Stimulated activated CD4-positive, alpha-beta T cell treated with anti-CD3 and anti-CD28 coated beads, Interleukin-2, amount 100 ng/mL, for 24 hours (primary cell): ENCODE measurements around the gene CLDN12.

ENCODE experiments used
- DNase-seq, 2 donors: peaks; one replicate each; pipeline ENCODE4 v3.0.0-alpha.2; 2020

Gene CLDN12

GRCh38 chr7:90403174-90404113, at the start of gene CLDN12:
CLDN12 (plus strand) TSS chr7:90403461; CDS start chr7:90412677, 9,216 bp downstream.
- peak; percentile 70 to 73 for DNase-seq

- DNase-seq = no peak
Measured at GRCh38 chr7:90383422-90383821, 19.8 kb upstream of the CLDN12 start.

GRCh38 chr7:90383861-90384260, 19.4 kb upstream of the CLDN12 start:
- DNase-seq = no peak

GRCh38 chr7:90384433-90384832, 18.8 kb upstream of the CLDN12 start:
- DNase-seq = no peak

- DNase-seq = no peak
Measured at GRCh38 chr7:90387470-90388240, 15.6 kb upstream of the CLDN12 start.

- no peak for DNase-seq
Measured at GRCh38 chr7:90390926-90391325, 12.3 kb upstream of the CLDN12 start.

- DNase-seq = no peak
Measured at GRCh38 chr7:90391488-90391887, 11.8 kb upstream of the CLDN12 start.

GRCh38 chr7:90396420-90396819, 6.8 kb upstream of the CLDN12 start:
- no peak for DNase-seq

- no peak for DNase-seq
Measured at GRCh38 chr7:90401989-90402388, 1.3 kb upstream of the CLDN12 start.

- no peak for DNase-seq
Measured at GRCh38 chr7:90402785-90403173, 482 bp upstream of the CLDN12 start.

- DNase-seq = no peak
Measured at GRCh38 chr7:90404777-90405176, 1.5 kb downstream of the CLDN12 start.

- no peak for DNase-seq
Measured at GRCh38 chr7:90407484-90407821, 4.2 kb downstream of the CLDN12 start.

- DNase-seq = no peak
Measured at GRCh38 chr7:90408142-90408541, 4.9 kb downstream of the CLDN12 start.

- no peak for DNase-seq
Measured at GRCh38 chr7:90409667-90410066, 6.4 kb downstream of the CLDN12 start.

GRCh38 chr7:90411510-90411909, 8.2 kb downstream of the CLDN12 start:
- no peak for DNase-seq

- DNase-seq = peak in 1 of 2 donors; percentile 28
Measured at GRCh38 chr7:90412458-90413184, 9.4 kb downstream of the CLDN12 start.

GRCh38 chr7:90413185-90413528, 9.9 kb downstream of the CLDN12 start:
- no peak for DNase-seq

GRCh38 chr7:90421651-90422050, 18.4 kb downstream of the CLDN12 start:
- no peak for DNase-seq

GRCh38 chr7:90424720-90425119, 21.5 kb downstream of the CLDN12 start:
- DNase-seq = no peak

- no peak for DNase-seq
Measured at GRCh38 chr7:90425376-90425775, 22.1 kb downstream of the CLDN12 start.

GRCh38 chr7:90430614-90431460, 27.6 kb downstream of the CLDN12 start:
- no peak for DNase-seq

GRCh38 chr7:90432752-90433151, 29.5 kb downstream of the CLDN12 start:
- DNase-seq = no peak

GRCh38 chr7:90433221-90433620, 30.0 kb downstream of the CLDN12 start:
- DNase-seq = no peak
